LNCaP clone FGC (cell line): ENCODE measurements around the gene ZNF70.

Source experiments
- DNase-seq: peaks from one replicate; pipeline ENCODE4 v3.0.0-alpha.2; 2011; ENCODE audit warnings: low read depth
- H3K4me3 ChIP-seq: 2 replicates; pipeline ENCODE4 v1.5.1; 2011; ENCODE audit warnings: mild to moderate bottlenecking, low read depth, low read length, control low read depth
- CTCF ChIP-seq: IDR thresholded peaks from 2 replicates; pipeline ENCODE4 v1.5.1; 2012; ENCODE audit warnings: mild to moderate bottlenecking; ENCODE audit not compliant: control insufficient read depth, insufficient read depth; ENCODE audit errors: extremely low read depth

ZNF70 gene

GRCh38 chr22:23789121-23789520, 38.2 kb upstream of the ZNF70 start:
- H3K4me3 ChIP-seq: no peak overlapping the region
- no peak for TF ChIP-seq CTCF
- no peak for DNase-seq

GRCh38 chr22:23787910-23788309, 37.0 kb upstream of the ZNF70 start:
- DNase-seq: no peak
- no peak for TF ChIP-seq CTCF
- peak overlapping the region; percentile 83 for H3K4me3 ChIP-seq

- TF ChIP-seq CTCF: no peak
- no peak for DNase-seq
- peak overlapping the region; percentile 83 for H3K4me3 ChIP-seq
These were observed 36.6 kb upstream of the ZNF70 start for GRCh38 chr22:23787600-23787896.

GRCh38 chr22:23786752-23787599, 36.1 kb upstream of the ZNF70 start, which contains the start of gene SMARCB1:
Gene SMARCB1, plus strand, starts transcription at chr22:23786966. Its CDS starts 204 bp downstream, at chr22:23787170.
- peak within 1 kb of the TSS; percentile 83 for H3K4me3 ChIP-seq
- TF ChIP-seq CTCF: no peak
- peak; percentile 63 for DNase-seq

- TF ChIP-seq CTCF: no peak
- peak; percentile 74 for DNase-seq
- peak overlapping the region; percentile 83 for H3K4me3 ChIP-seq
These were observed 35.4 kb upstream of the ZNF70 start for GRCh38 chr22:23786261-23786710.

GRCh38 chr22:23784215-23784732, 33.4 kb upstream of the ZNF70 start:
- no peak overlapping the region for H3K4me3 ChIP-seq
- no peak for TF ChIP-seq CTCF
- DNase-seq: no peak
